ENCODE data around the gene ZKSCAN8.
A peak's percentile ranks its signal among the peaks of the same experiment; 100 is the strongest.
"Not testable (repeated sequence)": the region's sequence is repeated elsewhere in the genome, so short reads cannot be mapped to it uniquely, and the experiment has no call there.

Gene ZKSCAN8

DNA sequence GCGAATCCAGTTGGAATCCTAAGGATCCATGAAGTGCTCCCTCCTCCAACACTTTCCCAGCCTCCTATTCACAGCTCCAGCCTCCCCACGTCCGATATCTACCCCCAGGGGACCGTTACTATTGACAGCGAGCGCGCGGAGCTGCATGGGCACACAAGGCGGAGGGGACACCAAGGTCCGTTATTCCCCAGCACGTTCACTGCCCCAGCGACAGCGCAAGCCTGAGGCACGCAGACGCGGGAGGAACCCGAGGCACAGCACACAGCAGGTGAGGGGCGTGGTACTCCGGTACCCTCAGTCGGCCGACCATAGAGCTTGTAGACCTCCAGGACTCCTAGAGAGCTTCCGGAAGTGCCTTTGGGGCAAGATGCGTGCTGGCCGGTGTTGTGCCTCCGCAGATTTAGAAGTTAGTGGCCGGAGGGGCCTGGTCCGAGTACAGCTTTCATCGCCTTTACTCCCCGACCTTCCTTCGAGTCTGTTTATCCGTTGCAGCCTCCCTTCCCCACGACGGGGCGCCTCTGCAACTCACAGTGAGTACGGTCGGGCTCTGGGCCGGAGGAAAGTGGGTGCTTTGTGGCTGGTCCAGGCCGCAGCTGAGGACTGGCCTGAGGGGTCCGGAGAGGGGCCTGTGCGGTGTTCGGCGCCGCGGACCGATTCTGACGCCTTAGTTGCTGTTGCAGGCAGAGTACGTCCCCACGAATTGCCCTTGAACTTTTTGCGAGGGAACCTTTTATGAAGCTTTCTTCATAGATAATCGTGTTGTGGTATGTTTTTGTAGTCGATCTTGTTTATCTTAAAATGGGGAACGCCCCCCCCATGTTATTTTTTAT, at the start of gene ZKSCAN8:
TSS of gene ZKSCAN8 (plus strand) at position 384 of the 830 bp plus-strand sequence. CDS start 6,525 bp downstream, outside the sequence.
- TF ChIP-seq, protein P1, sequence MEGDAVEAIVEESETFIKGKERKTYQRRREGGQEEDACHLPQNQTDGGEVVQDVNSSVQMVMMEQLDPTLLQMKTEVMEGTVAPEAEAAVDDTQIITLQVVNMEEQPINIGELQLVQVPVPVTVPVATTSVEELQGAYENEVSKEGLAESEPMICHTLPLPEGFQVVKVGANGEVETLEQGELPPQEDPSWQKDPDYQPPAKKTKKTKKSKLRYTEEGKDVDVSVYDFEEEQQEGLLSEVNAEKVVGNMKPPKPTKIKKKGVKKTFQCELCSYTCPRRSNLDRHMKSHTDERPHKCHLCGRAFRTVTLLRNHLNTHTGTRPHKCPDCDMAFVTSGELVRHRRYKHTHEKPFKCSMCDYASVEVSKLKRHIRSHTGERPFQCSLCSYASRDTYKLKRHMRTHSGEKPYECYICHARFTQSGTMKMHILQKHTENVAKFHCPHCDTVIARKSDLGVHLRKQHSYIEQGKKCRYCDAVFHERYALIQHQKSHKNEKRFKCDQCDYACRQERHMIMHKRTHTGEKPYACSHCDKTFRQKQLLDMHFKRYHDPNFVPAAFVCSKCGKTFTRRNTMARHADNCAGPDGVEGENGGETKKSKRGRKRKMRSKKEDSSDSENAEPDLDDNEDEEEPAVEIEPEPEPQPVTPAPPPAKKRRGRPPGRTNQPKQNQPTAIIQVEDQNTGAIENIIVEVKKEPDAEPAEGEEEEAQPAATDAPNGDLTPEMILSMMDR (IDR thresholded peaks at IDR 0.05; ENCODE audit: poor library complexity, severe bottlenecking) = no peak
- DNase-seq (ENCODE audit: low spot score) = peak; percentile 90
- peaks cover 8% of the 10 kb centered on the region for H3K4me1 ChIP-seq (ENCODE audit: insufficient read depth, poor library complexity, severe bottlenecking)

DNA sequence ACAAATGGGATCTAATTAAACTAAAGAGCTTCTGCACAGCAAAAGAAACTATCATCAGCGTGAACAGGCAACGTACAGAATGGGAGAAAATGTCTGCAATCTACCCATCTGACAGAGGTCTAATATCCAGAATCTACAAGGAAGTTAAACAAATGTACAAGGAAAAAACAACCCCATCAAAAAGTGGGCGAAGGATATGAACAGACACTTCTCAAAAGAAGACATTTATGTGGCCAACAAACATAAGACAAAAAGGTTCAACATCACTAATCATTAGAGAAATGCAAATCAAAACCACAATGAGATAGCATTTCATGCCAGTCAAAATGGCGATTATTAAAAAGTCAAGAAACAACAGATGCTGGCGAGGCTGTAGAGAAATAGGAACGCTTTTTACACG, 39.5 kb upstream of the ZKSCAN8 start:
- not testable (repeated sequence) for DNase-seq (ENCODE audit: low spot score)

More for the DNA sequence above, at the start of gene ZKSCAN8:
- Histone ChIP-seq H3K9me3 (ENCODE audit: severe bottlenecking) (no peaks in the 10 kb centered on the region), H3K4me3 (ENCODE audit: severe bottlenecking) (peak within 1 kb of the TSS; percentile 60), H3K36me3 (ENCODE audit: low read depth) (peaks cover 27% of the 10 kb centered on the region), H3K27ac (ENCODE audit: poor library complexity, severe bottlenecking) (peak within 1 kb of the TSS; percentile 10), H3K27me3 (ENCODE audit: insufficient read depth, poor library complexity, severe bottlenecking) (no peaks in the 10 kb centered on the region)
- ATAC-seq (ENCODE audit: low read depth) = peak; percentile 92

DNA sequence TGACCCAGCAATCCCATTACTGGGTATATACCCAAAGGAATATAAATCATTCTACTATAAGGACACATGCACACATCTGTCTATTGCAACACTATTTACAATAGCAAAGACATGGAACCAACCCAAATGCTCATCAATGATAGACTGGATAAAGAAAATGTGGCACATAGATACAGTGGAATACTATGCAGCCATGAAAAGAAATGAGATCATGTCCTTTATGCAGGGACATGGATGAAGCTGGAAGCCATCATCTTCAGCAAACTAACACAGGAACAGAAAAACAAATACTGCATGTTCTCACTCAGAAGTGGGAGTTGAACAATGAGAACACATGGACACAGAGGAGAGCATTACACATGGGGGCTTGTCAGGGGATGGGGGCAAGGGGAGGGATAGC, 39.0 kb upstream of the ZKSCAN8 start:
- H3K27me3 ChIP-seq (ENCODE audit: insufficient read depth, poor library complexity, severe bottlenecking); H3K36me3 ChIP-seq (ENCODE audit: low read depth); DNase-seq (ENCODE audit: low spot score); ATAC-seq (ENCODE audit: low read depth); H3K4me1 ChIP-seq (ENCODE audit: insufficient read depth, poor library complexity, severe bottlenecking); H3K9me3 ChIP-seq (ENCODE audit: severe bottlenecking); H3K27ac ChIP-seq (ENCODE audit: poor library complexity, severe bottlenecking); H3K4me3 ChIP-seq (ENCODE audit: severe bottlenecking): not testable (repeated sequence)

More for the DNA sequence above, 39.5 kb upstream of the ZKSCAN8 start:
- not testable (repeated sequence) for H3K27ac ChIP-seq (ENCODE audit: poor library complexity, severe bottlenecking); H3K27me3 ChIP-seq (ENCODE audit: insufficient read depth, poor library complexity, severe bottlenecking); H3K4me1 ChIP-seq (ENCODE audit: insufficient read depth, poor library complexity, severe bottlenecking); H3K4me3 ChIP-seq (ENCODE audit: severe bottlenecking); H3K36me3 ChIP-seq (ENCODE audit: low read depth); ATAC-seq (ENCODE audit: low read depth); H3K9me3 ChIP-seq (ENCODE audit: severe bottlenecking)

DNA sequence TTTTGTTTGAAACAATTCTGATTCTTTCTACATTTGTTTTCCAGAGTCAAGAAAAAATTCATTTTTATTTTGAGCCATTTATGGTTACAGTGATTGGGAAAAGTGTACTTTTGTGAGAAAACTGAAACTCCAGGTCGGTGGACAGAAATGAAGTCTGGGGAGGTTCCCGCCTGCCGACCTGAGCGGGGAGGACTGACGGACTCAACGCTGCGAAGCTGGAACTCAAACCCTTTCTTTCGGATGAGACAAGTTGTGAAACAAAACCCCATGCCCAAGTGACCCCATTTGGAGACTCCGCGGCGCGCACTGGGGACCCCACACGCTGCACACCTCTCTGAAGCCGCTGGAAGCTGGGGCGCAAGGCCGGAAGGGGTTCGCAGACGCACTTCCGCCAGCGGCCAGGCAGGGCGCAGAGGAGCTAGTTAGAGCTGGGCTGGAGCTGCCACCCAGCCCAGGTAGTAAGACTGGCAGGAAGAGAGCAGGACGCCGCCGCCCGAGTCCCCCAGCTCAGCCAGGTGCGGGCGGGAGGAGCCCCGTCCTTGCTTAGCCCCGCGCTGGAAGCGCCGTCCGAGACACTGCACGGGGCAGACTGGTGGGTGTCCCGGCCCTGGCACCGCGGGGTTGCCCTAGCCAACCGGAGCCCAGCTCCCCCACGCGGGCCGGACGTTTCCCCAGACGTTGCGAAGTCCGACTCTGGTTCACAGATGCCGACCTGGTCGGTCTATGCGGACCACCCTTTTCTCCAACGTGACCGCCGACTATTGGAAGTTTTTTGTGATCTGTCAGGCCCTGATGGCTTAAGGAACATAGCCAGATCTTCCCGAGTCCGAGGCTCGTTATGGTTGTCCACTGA, 37.1 kb upstream of the ZKSCAN8 start:
- Histone ChIP-seq H3K9me3 (ENCODE audit: severe bottlenecking) (no peaks in the 10 kb centered on the region), H3K36me3 (ENCODE audit: low read depth) (no peaks in the 10 kb centered on the region), H3K4me3 (ENCODE audit: severe bottlenecking) (peak overlapping the region; percentile 66), H3K4me1 (ENCODE audit: insufficient read depth, poor library complexity, severe bottlenecking) (no peaks in the 10 kb centered on the region), H3K27ac (ENCODE audit: poor library complexity, severe bottlenecking) (peak overlapping the region; percentile 27), H3K27me3 (ENCODE audit: insufficient read depth, poor library complexity, severe bottlenecking) (no peaks in the 10 kb centered on the region)
- ATAC-seq (ENCODE audit: low read depth) (peak; percentile 99), DNase-seq (ENCODE audit: low spot score) (peak; percentile 82)
- TF ChIP-seq, protein P1 (IDR thresholded peaks at IDR 0.05; ENCODE audit: poor library complexity, severe bottlenecking) = peak; percentile 52

DNA sequence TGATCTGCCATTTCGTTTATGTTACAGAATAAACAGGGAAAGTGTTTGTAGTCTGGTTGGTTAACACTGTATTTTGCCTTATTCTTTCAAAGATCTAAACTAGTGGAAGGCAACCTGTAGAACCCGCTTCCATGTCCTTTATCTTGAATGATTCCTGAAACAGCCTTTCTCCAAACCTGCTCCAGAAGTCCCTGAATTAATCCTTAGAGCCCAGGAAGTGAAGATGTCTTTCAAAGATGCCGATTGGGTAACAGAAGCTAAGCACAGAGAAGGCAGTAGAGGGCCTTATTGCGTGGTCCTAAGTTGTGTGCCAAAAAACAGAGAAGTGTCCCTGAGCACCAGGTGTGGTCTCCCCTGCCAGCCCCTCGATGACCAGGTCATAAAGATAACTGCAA, 36.4 kb upstream of the ZKSCAN8 start:
- Histone ChIP-seq H3K4me1 (ENCODE audit: insufficient read depth, poor library complexity, severe bottlenecking) (no peaks in the 10 kb centered on the region), H3K4me3 (ENCODE audit: severe bottlenecking) (peak overlapping the region; percentile 66), H3K27ac (ENCODE audit: poor library complexity, severe bottlenecking) (peak overlapping the region; percentile 27), H3K27me3 (ENCODE audit: insufficient read depth, poor library complexity, severe bottlenecking) (no peaks in the 10 kb centered on the region), H3K9me3 (ENCODE audit: severe bottlenecking) (no peaks in the 10 kb centered on the region), H3K36me3 (ENCODE audit: low read depth) (no peaks in the 10 kb centered on the region)
- ATAC-seq (ENCODE audit: low read depth) (no peak; the same call in 2 of the 3 replicates), DNase-seq (ENCODE audit: low spot score) (no peak)
- TF ChIP-seq, protein P1 (IDR thresholded peaks at IDR 0.05; ENCODE audit: poor library complexity, severe bottlenecking) = no peak
